ENCODE measurements around the gene PCSK5. TPM values are rescaled to one million over a fixed set of nuclear protein-coding genes. Genes with fewer than 3 reads are reported as not detected.
"Not testable (repeated sequence)": the region's sequence is repeated elsewhere in the genome, so short reads cannot be mapped to it uniquely, and the experiment has no call there.

The PCSK5 gene
- total and polyA plus RNA-seq, 2 of the 8 experiments (the other 6 are each of a cell fraction or from before 2014, with no cell fraction given) = 5.5 to 10.7 TPM

GRCh38 chr9:75962662-75963036 is 72.2 kb downstream of the PCSK5 start (continued):
- no peak for TF ChIP-seq JUND (IDR thresholded peaks at IDR 0.05; ENCODE audit: low read length)

- not testable (repeated sequence) for H2AK5ac ChIP-seq (ENCODE audit: low read depth, low read length); H2AFZ ChIP-seq (ENCODE audit: low read length); H4K8ac ChIP-seq (ENCODE audit: extremely low read depth, insufficient read depth, low read length); H2BK15ac ChIP-seq (ENCODE audit: low read length); H3K23me2 ChIP-seq (ENCODE audit: low read depth, low read length); H3K18ac ChIP-seq (ENCODE audit: extremely low read depth, low read length); H2BK120ac ChIP-seq (replicated peaks; ENCODE audit: low read depth, low read length); H2BK20ac ChIP-seq (ENCODE audit: low read length); H4K5ac ChIP-seq (ENCODE audit: insufficient read length, low read depth, low read length); H3K23ac ChIP-seq (ENCODE audit: insufficient read length); H3K36me3 ChIP-seq (ENCODE audit: control insufficient read depth in 2 of 4, insufficient read depth in 4 of 4, low read length in 3 of 4); H3K4me3 ChIP-seq (ENCODE audit: extremely low read depth in 1 of 4, insufficient read depth in 2 of 4, low read depth in 3 of 4, low read length in 4 of 4); FAIRE-seq; H3K56ac ChIP-seq (replicated peaks; ENCODE audit: insufficient read length, low read depth, low read length); H3K9ac ChIP-seq (replicated peaks in 1 of 4; ENCODE audit: extremely low read depth in 1 of 4, low read depth in 3 of 4, low read length in 3 of 4); H3K79me1 ChIP-seq (ENCODE audit: low read depth, low read length); H3K14ac ChIP-seq (ENCODE audit: insufficient read length); H3K27me3 ChIP-seq (replicated peaks in 1 of 4; ENCODE audit: control insufficient read depth in 3 of 4, extremely low read depth in 1 of 4, insufficient read depth in 3 of 4, low read length in 3 of 4); H3K9me3 ChIP-seq (ENCODE audit: insufficient read depth in 2 of 2, low read depth in 1 of 2, low read length in 1 of 2); H2BK5ac ChIP-seq (ENCODE audit: low read depth, low read length); H3K27ac ChIP-seq (ENCODE audit: low read depth, low read length); H3K79me2 ChIP-seq (ENCODE audit: control insufficient read depth in 1 of 2, insufficient read depth in 2 of 2, low read length in 2 of 2); H4K91ac ChIP-seq (replicated peaks; ENCODE audit: insufficient read length, low read length); H3K4me2 ChIP-seq (ENCODE audit: insufficient read depth in 1 of 2, low read depth in 2 of 2, low read length in 2 of 2); H3K4me1 ChIP-seq (replicated peaks in 1 of 4; ENCODE audit: control insufficient read depth in 3 of 4, insufficient read depth in 4 of 4, low read length in 3 of 4); DNase-seq (ENCODE audit: low read depth in 1 of 2, low spot score in 2 of 2); H2BK12ac ChIP-seq (ENCODE audit: low read depth, low read length); H3K4ac ChIP-seq (replicated peaks; ENCODE audit: insufficient read length, low read depth, low read length); H4K20me1 ChIP-seq (replicated peaks in 1 of 2; ENCODE audit: control insufficient read depth in 1 of 2, insufficient read depth in 2 of 2, low read length in 2 of 2)
- ChIA-PET CTCF (ENCODE audit: partially characterized antibody) (interaction anchor here (1.2 to 1.8 kb wide), 2 partner anchors 16 kb away, joined by 5 read pairs; no protein-coding TSS in a partner anchor), POLR2A (ENCODE audit: partially characterized antibody) (interaction anchor here (1.5 kb wide), 1 partner anchor 82 kb away, joined by 3 read pairs; no protein-coding TSS in a partner anchor)
- 92% methylated on average over 8 of the region's 9 CpGs; no CpG with 5 or more reads in 1 of the 2 experiments for WGBS, 2 experiments (ENCODE audit: extremely low coverage in 1 of 2, insufficient coverage in 1 of 2, insufficient read length in 1 of 2, insufficient replicate concordance in 2 of 2, low coverage in 1 of 2, low lambda C conversion rate in 2 of 2, missing lambda C conversion rate in 1 of 2)
Observed at GRCh38 chr9:75963321-75963720, 72.8 kb downstream of the PCSK5 start.
